Lung (tissue), 12 donors: ENCODE data around the gene SMIM26. TPM values are rescaled to one million over a fixed set of nuclear protein-coding genes. Genes with fewer than 3 reads are reported as not detected.
A peak's percentile ranks its signal among the peaks of the same experiment; 100 is the strongest.

Source experiments
- ATAC-seq: fragments of 200-7000 bp; cut with Tn5 transposase; one replicate; pipeline ENCODE4 v1.9.1; 2020; ENCODE audit warnings: moderate number of reproducible peaks; ENCODE audit not compliant: insufficient read depth, low FRiP score
- DNase-seq, 3 donors: peaks; one replicate each; pipeline ENCODE4 v3.0.0-alpha.2; 2013 to 2017
- H3K27ac ChIP-seq, 2 donors: one replicate each; pipeline ENCODE4 v1.5.1; 2013; ENCODE audit warnings: mild to moderate bottlenecking in 2 of 2, moderate library complexity in 2 of 2, control low read depth in 1 of 2, inconsistent platforms in 1 of 2, low read depth in 1 of 2, low read length in 1 of 2
- H3K27me3 ChIP-seq, 3 donors: one replicate each; pipeline ENCODE4 v1.5.1; 2013; ENCODE audit warnings: low read length in 2 of 3; ENCODE audit not compliant: control insufficient read depth in 3 of 3, insufficient read depth in 3 of 3
- H3K36me3 ChIP-seq, 4 donors: one replicate each; pipeline ENCODE4 v1.5.1; 2013; ENCODE audit warnings: low read length in 4 of 4, mild to moderate bottlenecking in 1 of 4, moderate library complexity in 1 of 4; ENCODE audit not compliant: control insufficient read depth in 4 of 4, insufficient read depth in 4 of 4
- H3K4me1 ChIP-seq, 5 donors: one replicate each; pipeline ENCODE4 v1.5.1; 2013; ENCODE audit warnings: low read length in 5 of 5, mild to moderate bottlenecking in 2 of 5, moderate library complexity in 1 of 5; ENCODE audit not compliant: control insufficient read depth in 5 of 5, insufficient read depth in 5 of 5
- H3K4me3 ChIP-seq: one replicate; pipeline ENCODE4 v1.5.1; 2013; ENCODE audit warnings: mild to moderate bottlenecking, control low read depth, moderate library complexity
- H3K9ac ChIP-seq, 2 donors: one replicate each; pipeline ENCODE4 v1.5.1; 2013; ENCODE audit warnings: low read length in 2 of 2, control low read depth in 1 of 2; ENCODE audit not compliant: insufficient read depth in 1 of 2
- H3K9me3 ChIP-seq, 4 donors: one replicate each; pipeline ENCODE4 v1.5.1; 2013; ENCODE audit warnings: low read length in 3 of 4, mild to moderate bottlenecking in 1 of 4, moderate library complexity in 1 of 4; ENCODE audit not compliant: control insufficient read depth in 4 of 4, insufficient read depth in 3 of 4
- CTCF ChIP-seq: IDR thresholded peaks from 2 replicates; pipeline ENCODE4 v1.5.1; 2012; ENCODE audit warnings: mild to moderate bottlenecking; ENCODE audit errors: control extremely low read depth, extremely low read depth
- WGBS, 2 donors: extraction: QIAGEN DNeasy Blood & Tissue Kit; methylation state at CpG; one replicate each; pipeline ENCODE4 v1.1.7; 2013; 5-methylcytosine and 5-hydroxymethylcytosine counted together
- polyA plus RNA-seq, 2 donors: library from polyadenylated mRNA; stranded (reverse); fragments of 200-250 nt; gene quantifications; one replicate each; pipeline ENCODE4 v1.2.1, GENCODE V29; 2013
- total RNA-seq, 2 donors: library from RNA; depleted of rRNA in 1 of 2; stranded (reverse); fragments of >200 nt in 1 of 2; gene quantifications; one replicate each; pipeline ENCODE4 v1.2.1, GENCODE V29; 2014 to 2021
- donor health status: control.
- donor health status: control.
- donor health status: Bipolar disorder and iron deficiency.
- donor health status: healthy.
- donor health status: DM: yes; HTN: yes; CAD: no.

SMIM26 gene
- total and polyA plus RNA-seq, 4 donors, result 53.5 to 216 (median 67.9) TPM

DNA sequence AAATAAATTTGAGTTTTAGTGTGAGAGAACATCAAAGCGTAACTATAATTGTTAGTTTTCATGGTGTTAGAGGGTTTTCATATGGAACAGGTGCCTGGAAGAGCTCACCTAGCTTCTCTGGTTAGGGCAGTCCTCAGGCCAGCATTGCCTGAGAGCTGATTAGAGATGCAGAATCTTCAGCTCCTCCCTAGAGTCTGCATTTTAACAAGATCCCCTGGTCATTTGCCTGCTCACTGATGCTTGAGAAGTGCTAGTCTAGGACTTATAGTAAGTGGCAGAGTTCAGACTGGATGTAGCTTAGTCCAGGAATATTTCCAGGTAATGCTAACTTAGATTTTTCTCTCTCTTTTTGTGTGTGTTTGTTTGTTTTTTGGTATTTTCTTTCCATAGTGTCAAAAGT is 21.7 kb upstream of the SMIM26 start:
- Histone ChIP-seq H3K9me3 (no peaks in the 10 kb centered on the region), H3K36me3 (peaks cover 12 to 38% (median 30%) of the 10 kb centered on the region in 4 donors), H3K27me3 (no peaks in the 10 kb centered on the region), H3K4me1 (no peaks in the 10 kb centered on the region), H3K9ac (no peak overlapping the region), H3K4me3 (no peak overlapping the region), H3K27ac (no peak overlapping the region)
- DNase-seq, result no peak
- no peak for ATAC-seq
- WGBS, 2 donors, result 93 to 100% methylated on average over 1 of the region's 1 CpG
- TF ChIP-seq CTCF, result no peak

- H3K27ac ChIP-seq, result no peak overlapping the region
- no peaks in the 10 kb centered on the region for H3K4me1 ChIP-seq
- no peak overlapping the region for H3K4me3 ChIP-seq
- no peaks in the 10 kb centered on the region for H3K27me3 ChIP-seq
- peaks cover 24 to 38% (median 32%) of the 10 kb centered on the region in 4 donors for H3K36me3 ChIP-seq
- ATAC-seq, result no peak
- 94 to 95% methylated on average over 3 of the region's 3 CpGs for WGBS, 2 donors
- no peak for TF ChIP-seq CTCF
- no peak overlapping the region for H3K9ac ChIP-seq
- no peaks in the 10 kb centered on the region for H3K9me3 ChIP-seq
- DNase-seq, result no peak
Measured at GRCh38 chr20:18548465-18548864, 18.8 kb upstream of the SMIM26 start.

DNA sequence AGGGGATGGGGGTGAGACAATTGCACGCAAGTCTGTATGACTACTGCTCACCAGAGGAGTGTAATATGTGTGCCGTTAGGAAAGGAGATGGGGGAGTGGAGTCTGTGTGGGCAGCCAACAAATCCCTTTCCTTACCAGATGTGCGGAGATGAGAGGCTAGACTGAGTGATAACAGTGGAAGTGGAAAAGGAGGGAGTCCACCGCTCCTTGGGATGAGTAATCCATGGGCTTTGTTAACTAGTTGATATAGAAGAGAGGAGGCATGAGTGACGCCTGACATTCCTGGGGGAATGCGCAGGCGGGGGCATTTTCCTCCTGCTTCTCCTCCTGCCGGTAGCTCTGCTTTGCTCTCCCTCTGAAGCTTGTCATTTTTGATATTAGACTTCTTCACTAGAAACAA is 13.5 kb upstream of the SMIM26 start:
- Histone ChIP-seq H3K27me3 (no peaks in the 10 kb centered on the region), H3K9ac (no peak overlapping the region), H3K27ac (no peak overlapping the region), H3K36me3 (peaks cover 14 to 37% (median 33%) of the 10 kb centered on the region in 4 donors), H3K9me3 (no peaks in the 10 kb centered on the region), H3K4me3 (no peak overlapping the region), H3K4me1 (no peaks in the 10 kb centered on the region)
- no peak for ATAC-seq
- WGBS, 2 donors, result 97% methylated on average over 8 of the region's 8 CpGs
- DNase-seq, result no peak
- no peak for TF ChIP-seq CTCF

DNA sequence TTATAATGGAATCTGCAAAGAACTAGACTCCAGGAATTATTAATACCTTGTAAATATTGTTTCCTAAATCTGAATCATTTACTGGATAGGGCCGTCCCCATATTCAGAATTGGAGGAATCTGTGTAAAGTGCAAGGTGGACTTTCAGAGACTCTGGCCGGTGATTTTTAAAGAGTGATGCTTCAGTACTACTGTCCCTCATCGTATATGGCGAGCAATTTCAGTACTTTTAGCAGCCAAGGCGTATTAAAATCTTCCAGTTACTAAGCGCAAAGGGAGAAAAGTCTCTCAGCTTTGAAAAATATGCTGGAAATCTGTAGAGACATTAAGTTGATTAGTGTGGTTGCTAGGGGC is 483 bp downstream of the SMIM26 start:
- Histone ChIP-seq H3K27ac (peak overlapping the region; percentile 78 to 92), H3K27me3 (no peaks in the 10 kb centered on the region), H3K36me3 (peaks cover 7 to 10% (median 8%) of the 10 kb centered on the region in 4 donors), H3K4me1 (peaks cover 0 to 9% (median 4%) of the 10 kb centered on the region in 5 donors), H3K9ac (peak overlapping the region; percentile 97 to 99), H3K9me3 (no peaks in the 10 kb centered on the region), H3K4me3 (peak overlapping the region; percentile 78)
- 4 to 9% methylated on average over 6 of the region's 6 CpGs for WGBS, 2 donors
- TF ChIP-seq CTCF, result no peak
- ATAC-seq (no peak), DNase-seq (no peak)
